Activated gamma-delta T cell (primary cell): ENCODE results near the gene OXCT1.

Experiments
- DNase-seq: peaks from one replicate; lab custom pipeline; 2025; lab: John Stamatoyannopoulos, UW
- total RNA-seq, 2 donors: gene quantifications; one replicate each; lab custom pipeline; 2026; lab: John Stamatoyannopoulos, UW

Gene OXCT1
- total RNA-seq = 76.8 to 79.4 reads per million in 2 donors

DNA sequence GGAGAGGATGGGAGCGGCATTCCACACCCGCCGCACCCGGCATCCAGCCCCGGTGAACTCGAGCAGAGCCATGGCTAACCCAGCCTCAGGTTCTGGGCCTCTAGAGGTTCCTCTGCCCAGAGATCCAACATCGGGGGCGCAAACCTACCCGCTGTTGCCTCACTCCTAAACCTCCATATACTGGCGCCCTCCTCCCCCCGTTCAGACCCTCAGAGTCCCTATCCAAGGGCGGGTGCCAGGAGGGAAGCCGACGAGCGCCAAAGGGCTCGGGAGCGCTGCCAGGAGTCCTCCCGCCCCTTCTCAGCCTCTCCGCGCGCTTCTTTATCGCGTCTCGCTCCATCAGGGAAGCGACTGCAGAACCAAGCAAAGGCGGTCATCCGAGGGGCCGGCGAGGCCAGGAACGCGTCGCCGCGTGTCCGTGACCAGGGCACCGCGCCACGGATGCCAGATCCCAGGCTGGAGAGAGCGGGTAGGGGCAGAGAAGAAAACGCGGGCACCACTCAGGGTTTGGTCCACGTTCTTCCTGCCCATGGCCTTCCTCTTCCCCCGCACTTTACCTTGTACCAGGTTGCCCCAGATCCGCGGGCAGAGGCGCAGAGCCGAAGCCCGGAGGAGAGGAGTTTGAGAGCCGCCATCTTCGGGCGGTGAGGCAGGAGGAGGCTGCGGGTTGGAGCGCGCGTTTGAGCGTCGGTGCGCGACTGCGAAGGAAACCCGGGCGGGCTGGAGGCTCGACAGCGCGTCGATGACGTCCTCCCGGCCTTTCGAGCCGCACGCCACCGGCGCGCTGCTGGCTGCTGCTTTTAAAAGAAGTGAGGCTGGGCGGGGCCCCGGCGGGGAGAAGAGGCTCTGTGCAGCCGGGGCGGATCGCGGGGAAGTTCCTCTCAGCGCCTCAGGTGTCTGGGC lies at the start of gene OXCT1:
OXCT1 (minus strand) TSS at position 702 of the 903 bp plus-strand sequence; CDS start at position 635, 67 bp downstream.
- peak; percentile 85 for DNase-seq

GRCh38 chr5:41918105-41918504 lies 47.9 kb upstream of the OXCT1 start:
- DNase-seq = no peak

- DNase-seq = no peak
Measured at GRCh38 chr5:41908374-41909079, 38.3 kb upstream of the OXCT1 start.

GRCh38 chr5:41906151-41906550 lies 35.9 kb upstream of the OXCT1 start:
- no peak for DNase-seq

GRCh38 chr5:41903892-41904799 lies 33.9 kb upstream of the OXCT1 start, which contains the start of gene RIMOC1:
Gene RIMOC1, plus strand, starts transcription at chr5:41904344. Its CDS starts 24 bp downstream, at chr5:41904368.
- peak; percentile 93 for DNase-seq

DNA sequence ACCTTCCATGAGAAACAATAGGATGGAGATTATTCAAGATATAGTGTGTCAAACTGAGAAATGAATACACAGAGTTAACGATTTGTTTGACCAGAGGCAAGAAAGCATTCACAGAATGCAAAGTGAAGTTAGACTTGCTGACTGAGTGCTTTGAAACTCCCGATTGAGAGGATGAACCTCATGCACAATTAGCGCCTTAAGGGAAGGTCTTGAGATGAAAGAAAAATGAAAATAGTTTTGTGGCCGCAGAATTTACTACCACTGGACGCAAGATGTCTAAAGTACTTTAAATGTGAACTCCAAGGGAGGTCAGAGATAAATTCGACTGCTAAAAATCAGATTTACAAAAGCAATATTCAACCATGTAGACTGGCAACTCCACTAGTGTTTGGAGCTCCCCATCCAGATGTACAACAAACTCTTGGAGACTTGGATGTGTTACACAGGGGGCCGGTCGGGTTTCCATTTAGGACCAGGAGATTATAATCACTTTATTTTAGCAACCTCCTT lies 33.2 kb upstream of the OXCT1 start:
- DNase-seq = no peak

GRCh38 chr5:41896230-41896629 lies 26.0 kb upstream of the OXCT1 start:
- no peak for DNase-seq

- no peak for DNase-seq
Measured at GRCh38 chr5:41893074-41893851, 23.0 kb upstream of the OXCT1 start.

DNA sequence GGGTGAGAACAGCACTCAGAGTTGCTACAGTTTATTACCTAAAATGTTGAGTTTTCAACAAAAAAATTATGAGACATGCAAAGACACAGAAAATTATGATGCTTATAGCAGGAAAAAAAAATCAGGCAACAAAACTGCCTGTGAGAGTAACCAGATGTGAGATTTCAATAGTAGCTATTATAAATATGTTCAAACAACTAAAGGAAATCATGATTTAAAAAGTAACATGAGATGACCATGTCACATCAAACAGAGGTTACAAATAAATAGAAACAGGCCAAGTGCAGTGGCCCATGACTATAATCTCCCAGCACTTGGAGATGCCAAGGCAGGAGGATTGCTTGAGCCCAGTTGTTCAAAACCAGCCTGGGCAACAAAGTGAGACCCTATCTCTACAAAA lies 21.8 kb upstream of the OXCT1 start:
- DNase-seq = no peak

DNA sequence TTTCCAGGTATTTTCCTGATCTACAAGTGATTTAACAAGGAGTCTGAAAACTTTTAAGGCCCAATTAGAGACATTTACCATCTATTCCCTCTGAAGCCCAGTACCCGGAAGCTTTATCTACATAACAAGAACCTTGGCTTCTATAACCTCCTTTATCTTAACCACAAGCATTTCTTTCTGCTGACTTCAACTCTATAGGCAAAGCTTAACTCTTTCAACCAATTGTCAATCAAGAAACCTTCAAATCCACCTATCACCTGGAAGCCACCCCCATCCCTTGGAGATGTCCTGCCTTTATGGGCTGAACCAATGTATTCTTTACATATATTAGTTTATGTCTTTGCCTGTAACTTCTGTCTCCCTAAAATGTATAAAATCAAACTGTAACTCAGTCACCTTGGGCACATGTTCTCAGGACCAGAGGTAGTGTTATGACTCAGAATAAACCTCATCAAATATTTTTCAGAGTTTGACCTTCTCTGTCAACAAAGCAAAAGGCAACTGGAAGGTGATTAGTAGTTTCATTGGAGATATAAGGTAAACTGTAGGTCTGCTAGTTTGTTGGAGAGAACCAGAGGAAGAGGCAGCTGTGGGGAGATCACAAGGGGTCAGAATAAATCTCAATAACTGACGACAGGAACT lies 21.0 kb upstream of the OXCT1 start:
- DNase-seq = no peak

GRCh38 chr5:41885286-41885685 lies 15.1 kb upstream of the OXCT1 start:
- DNase-seq = no peak

DNA sequence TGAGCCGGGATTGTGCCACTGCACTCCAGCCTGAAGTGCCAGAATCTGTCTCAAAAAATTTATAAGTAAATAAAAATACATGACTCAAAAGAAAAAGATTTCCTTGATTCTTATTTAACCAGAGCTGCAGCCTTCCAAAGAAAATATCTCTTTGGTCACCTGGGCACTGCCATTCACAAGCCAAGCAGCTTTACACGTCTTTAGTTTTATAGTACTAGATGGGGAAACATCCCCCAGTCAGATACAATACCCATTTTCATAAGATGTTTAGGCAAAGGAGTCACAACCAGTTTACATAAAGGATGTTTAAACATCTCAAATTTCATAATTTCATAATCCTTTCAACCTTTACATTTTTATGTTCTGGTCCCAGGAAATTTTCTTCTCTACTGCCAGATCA lies 13.7 kb upstream of the OXCT1 start:
- no peak for DNase-seq

- DNase-seq = no peak
Measured at GRCh38 chr5:41883243-41883642, 13.0 kb upstream of the OXCT1 start.

DNA sequence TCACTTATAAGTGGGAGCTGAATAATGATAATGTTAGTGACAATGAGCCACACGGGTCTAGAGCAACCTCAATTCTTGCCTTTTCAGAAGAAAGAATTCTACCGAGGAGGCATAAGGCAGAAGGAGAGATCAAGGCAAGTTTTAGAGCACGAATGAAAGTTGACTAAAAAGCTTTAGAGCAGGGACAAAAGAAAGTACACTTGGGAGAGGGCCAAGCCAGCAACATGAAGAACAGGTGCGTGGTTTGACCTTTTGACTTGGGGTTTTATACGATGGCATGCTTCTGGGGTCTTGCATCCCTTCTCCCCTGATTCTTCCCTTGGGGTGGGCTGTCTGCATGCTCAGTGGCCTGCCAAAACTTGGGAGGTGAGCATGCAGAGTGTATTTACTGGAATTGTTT lies 12.5 kb upstream of the OXCT1 start:
- no peak for DNase-seq

- DNase-seq = no peak
Measured at GRCh38 chr5:41878643-41879478, 8.6 kb upstream of the OXCT1 start.

DNA sequence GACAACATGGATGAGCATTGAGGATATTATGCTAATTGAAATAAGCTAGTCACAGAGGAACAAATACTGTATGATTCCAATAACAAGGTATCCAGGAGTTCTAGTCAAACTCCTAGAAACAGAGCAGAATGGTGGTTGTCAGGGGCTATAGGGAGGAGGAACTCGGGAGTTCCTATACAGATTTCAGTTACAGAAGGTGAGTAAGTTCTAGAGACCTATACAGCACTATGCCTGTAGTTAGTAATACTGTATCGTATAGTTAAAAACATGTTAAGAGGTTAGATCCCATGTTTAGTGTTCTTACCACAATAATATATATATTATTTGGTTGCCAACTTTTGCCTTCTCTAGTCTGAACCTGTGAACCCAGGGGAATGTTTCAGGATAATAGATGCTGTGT lies 7.9 kb upstream of the OXCT1 start:
- DNase-seq = no peak

GRCh38 chr5:41877408-41877807 lies 7.2 kb upstream of the OXCT1 start:
- DNase-seq = no peak

GRCh38 chr5:41876678-41877077 lies 6.5 kb upstream of the OXCT1 start:
- DNase-seq = no peak

GRCh38 chr5:41875121-41875520 lies 4.9 kb upstream of the OXCT1 start:
- no peak for DNase-seq
